Amniotic stem cell (primary cell): ENCODE results near the gene NDUFAF3.

ENCODE experiments used
- DNase-seq: peaks from one replicate; lab custom pipeline; 2025; lab: John Stamatoyannopoulos, UW

NDUFAF3 gene

DNA sequence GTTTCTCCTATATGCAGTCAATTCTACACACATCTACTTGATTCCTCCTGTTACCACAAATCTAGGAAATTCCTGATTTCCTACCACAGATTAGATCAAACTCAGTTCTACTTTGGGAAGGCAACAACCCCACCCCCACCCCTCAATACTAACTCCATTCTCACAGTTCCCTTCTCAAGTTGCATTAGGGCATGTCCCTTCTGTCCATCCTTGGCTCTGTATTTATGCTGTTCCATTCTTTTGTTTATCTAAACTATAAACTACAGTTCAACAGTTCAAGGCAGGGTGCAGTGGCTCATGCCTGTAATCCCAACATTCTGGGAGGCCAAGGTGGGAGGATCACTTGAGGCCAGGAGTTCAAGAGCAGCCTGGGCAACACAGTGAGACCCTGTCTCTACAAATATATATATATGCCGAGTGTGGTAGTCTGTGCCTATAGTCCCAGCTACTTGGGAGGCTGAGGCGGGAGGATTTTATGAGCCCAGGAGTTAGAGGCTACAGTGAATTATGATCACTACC, 32.5 kb downstream of the NDUFAF3 start:
- no peak for DNase-seq

DNA sequence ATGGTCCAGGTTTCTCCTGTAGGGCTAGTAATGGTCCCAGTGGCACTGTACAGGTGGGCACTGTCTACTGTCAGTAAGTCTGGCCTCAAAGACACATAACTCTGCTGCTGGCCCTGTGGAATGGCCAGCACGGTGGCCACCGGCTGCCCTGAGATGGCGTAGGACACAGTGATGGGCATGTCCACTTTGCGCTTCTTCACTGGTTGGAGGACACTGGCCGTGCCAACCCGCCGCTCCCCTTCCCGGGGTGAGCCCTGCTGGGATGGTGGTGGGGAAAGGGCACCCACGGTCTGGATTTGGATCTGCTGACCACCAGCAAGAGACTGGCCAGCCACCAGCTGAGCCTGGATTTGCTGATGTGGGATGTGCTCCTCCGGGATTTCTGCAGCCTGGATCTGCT, 35.3 kb downstream of the NDUFAF3 start:
- DNase-seq = no peak

GRCh38 chr3:49058011-49058410, 36.1 kb downstream of the NDUFAF3 start:
- no peak for DNase-seq
